Measurements from ENCODE around the gene LRRC36. TPM values are rescaled to one million over a fixed set of nuclear protein-coding genes. Genes with fewer than 3 reads are reported as not detected.
A peak's percentile ranks its signal among the peaks of the same experiment; 100 is the strongest.
"Not testable (repeated sequence)": the region's sequence is repeated elsewhere in the genome, so short reads cannot be mapped to it uniquely, and the experiment has no call there.

Gene LRRC36
- total RNA-seq, 4 donors from 2014 or later = 5.1 TPM; not detected in 3

DNA sequence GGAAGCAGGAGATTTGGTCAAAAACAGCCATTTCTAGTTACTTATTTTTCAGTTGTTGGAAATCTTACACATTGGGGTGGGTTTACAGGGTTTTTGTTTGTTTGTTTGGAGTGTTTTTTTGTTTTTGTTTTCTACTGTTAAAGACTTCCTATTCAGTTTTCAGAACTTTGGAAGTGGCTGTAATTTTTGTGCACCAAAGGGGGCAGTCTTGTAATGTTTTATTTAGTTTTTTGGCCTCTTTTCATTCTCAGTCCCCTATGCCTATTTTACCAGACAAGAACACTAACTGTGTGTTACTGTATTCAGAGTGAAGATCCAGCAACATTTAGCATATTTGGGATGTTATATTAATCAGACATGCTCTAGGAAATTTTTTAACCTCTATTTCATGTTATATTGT is 46.0 kb downstream of the LRRC36 start:
- Histone ChIP-seq H3K36me3 (no peaks in the 10 kb centered on the region), H3K27ac (no peak overlapping the region), H3K27me3 (no peaks in the 10 kb centered on the region), H3K4me1 (peaks cover 0 to 6% (median 0%) of the 10 kb centered on the region in 4 donors), H3K4me3 (no peak overlapping the region), H3K9me3 (no peaks in the 10 kb centered on the region)
- TF ChIP-seq, protein P1, sequence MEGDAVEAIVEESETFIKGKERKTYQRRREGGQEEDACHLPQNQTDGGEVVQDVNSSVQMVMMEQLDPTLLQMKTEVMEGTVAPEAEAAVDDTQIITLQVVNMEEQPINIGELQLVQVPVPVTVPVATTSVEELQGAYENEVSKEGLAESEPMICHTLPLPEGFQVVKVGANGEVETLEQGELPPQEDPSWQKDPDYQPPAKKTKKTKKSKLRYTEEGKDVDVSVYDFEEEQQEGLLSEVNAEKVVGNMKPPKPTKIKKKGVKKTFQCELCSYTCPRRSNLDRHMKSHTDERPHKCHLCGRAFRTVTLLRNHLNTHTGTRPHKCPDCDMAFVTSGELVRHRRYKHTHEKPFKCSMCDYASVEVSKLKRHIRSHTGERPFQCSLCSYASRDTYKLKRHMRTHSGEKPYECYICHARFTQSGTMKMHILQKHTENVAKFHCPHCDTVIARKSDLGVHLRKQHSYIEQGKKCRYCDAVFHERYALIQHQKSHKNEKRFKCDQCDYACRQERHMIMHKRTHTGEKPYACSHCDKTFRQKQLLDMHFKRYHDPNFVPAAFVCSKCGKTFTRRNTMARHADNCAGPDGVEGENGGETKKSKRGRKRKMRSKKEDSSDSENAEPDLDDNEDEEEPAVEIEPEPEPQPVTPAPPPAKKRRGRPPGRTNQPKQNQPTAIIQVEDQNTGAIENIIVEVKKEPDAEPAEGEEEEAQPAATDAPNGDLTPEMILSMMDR (IDR thresholded peaks at IDR 0.05) = peak in 5 of 6 experiments; percentile 13 to 48 (median 35)
- TF ChIP-seq POLR2A (IDR thresholded peaks at IDR 0.05) = no peak
- DNase-seq = no peak

DNA sequence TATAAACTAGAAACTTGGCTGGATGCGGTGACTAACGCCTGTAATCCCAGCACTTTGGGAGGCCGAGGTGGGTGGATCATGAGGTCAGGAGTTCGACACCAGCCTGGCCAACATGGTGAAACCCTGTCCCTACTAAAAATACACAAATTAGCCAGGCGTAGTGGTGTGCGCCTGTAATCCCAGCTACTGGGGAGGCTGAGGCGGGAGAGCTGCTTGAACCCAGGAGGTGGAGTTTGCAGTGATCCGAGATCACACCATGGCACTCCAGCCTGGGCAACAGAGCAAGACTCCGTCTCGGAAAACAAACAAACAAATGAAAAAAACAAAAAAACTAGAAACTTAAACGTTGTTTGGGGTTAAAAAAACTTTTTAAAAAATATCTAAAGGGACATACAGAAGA is 49.4 kb downstream of the LRRC36 start:
- not testable (repeated sequence) for H3K27me3 ChIP-seq, H3K9me3 ChIP-seq, H3K4me1 ChIP-seq, H3K36me3 ChIP-seq, H3K4me3 ChIP-seq, DNase-seq, H3K27ac ChIP-seq

DNA sequence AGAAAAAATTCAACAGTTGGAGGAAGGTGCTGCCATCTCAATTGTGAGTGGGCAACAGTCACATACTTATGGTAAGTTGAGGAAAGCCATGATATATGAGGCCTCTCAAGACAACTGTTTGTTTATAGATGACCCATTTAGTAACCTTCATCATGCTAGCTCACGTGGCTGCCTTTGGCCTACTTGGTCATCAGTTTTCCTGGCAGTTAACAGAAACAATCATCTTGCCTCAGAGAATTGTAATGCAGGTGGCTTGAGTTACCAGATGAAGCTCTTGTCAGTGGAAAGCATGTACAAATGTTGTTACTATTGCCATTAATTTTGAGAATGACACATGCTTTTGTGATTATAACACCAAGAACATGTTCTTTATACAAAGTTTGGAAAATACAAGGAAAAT is 52.0 kb downstream of the LRRC36 start:
- Histone ChIP-seq H3K27me3 (no peaks in the 10 kb centered on the region), H3K4me1 (no peaks in the 10 kb centered on the region), H3K36me3 (no peaks in the 10 kb centered on the region), H3K9me3 (no peaks in the 10 kb centered on the region), H3K27ac (no peak overlapping the region), H3K4me3 (no peak overlapping the region)
- TF ChIP-seq, protein P1 (IDR thresholded peaks at IDR 0.05) = no peak
- no peak for TF ChIP-seq POLR2A (IDR thresholded peaks at IDR 0.05)
- DNase-seq = no peak

DNA sequence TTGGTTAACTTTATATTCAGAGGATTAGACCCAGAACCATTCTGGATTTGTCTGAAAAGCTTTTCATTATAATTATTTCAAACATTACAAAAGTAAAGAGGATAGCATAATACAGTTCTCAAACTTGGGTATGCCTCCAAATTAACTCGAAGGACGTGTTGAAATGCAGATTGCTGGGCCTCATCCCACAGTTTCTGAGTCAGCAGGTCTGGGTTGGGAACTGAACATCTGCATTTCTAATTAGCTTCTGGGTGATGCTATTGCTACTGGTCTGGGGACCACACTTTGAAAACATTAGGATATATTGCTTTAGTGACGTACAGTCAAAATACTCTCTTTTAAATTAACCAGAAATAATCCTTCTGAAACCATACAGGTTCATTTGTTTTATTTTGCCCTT is 56.7 kb downstream of the LRRC36 start:
- no peak overlapping the region for H3K4me3 ChIP-seq
- no peaks in the 10 kb centered on the region for H3K36me3 ChIP-seq
- no peaks in the 10 kb centered on the region for H3K9me3 ChIP-seq
- no peaks in the 10 kb centered on the region for H3K27me3 ChIP-seq
- H3K27ac ChIP-seq = no peak overlapping the region
- no peak for DNase-seq
- TF ChIP-seq, protein P1 (IDR thresholded peaks at IDR 0.05) = no peak
- no peak for TF ChIP-seq POLR2A (IDR thresholded peaks at IDR 0.05)
- H3K4me1 ChIP-seq = no peaks in the 10 kb centered on the region

DNA sequence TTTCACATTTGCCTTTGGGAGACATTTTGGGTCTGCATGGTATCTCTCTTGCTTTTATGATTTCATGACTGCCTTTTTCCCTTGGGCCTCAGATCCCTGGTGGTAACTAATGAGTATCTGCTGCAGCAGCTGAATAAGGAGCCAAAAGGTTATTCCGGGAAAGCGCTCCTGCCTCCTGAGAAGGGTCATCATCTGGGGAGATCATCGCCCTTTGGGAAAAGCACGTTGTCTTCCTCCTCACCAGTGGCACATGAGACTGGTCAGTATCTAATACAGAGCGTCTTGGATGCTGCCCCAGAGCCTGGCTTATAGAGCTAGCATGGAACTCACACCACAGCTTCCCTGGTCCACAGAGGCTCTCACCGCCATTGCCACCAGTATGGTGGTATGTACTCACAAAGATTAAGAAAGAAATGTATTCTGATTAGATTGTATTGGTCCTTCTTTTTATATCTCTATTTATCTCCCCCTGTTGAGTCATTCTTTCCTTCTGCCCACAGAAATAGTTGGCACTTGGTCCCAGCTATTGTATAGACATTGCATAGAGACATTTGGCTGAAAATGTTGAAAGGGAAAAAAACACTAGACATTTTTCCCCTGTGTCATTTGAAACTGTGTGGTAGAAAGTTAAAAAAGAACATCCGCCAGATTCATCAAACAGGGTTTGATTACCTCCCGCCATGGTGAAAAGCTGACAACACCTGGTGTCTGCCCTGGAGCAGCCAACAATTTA is 58.3 kb downstream of the LRRC36 start:
- Histone ChIP-seq H3K27ac (no peak overlapping the region), H3K4me1 (no peaks in the 10 kb centered on the region), H3K27me3 (no peaks in the 10 kb centered on the region), H3K4me3 (no peak overlapping the region), H3K9me3 (no peaks in the 10 kb centered on the region), H3K36me3 (no peaks in the 10 kb centered on the region)
- TF ChIP-seq POLR2A (IDR thresholded peaks at IDR 0.05) = no peak
- TF ChIP-seq, protein P1 (IDR thresholded peaks at IDR 0.05) = no peak
- DNase-seq = peak in 1 of 3 donors; percentile 13

DNA sequence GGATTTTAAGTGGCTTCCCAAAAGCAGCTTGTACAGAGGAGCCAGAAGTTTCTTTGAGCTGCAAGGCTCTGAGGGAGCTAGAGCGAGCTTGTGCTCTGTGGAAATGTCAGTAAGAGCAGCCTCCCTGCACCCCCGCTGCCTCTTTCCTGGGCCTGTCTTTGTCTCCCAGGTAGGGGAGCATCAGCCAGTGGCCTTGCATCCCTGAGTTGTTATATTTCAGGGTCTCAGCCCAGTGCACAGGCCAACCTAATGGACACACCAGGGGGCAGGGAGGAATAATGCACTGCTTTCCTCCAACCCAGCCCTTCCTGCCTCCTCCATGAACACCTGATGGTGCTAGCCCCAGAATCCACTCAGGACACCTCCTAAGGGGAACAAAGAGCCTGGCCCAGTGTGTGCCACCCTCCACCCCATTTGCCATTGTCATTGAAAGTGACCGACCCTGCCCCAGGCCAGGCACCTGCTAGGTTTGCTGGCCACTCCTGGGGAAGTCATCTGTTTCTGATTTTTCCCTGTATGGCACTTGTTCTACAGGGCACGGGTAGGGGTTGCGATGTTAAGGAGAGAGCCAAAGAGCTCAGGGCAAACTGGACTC is 60.3 kb downstream of the LRRC36 start:
- H3K9me3 ChIP-seq = no peaks in the 10 kb centered on the region
- no peaks in the 10 kb centered on the region for H3K36me3 ChIP-seq
- H3K27me3 ChIP-seq = no peaks in the 10 kb centered on the region
- peaks cover 0 to 12% (median 0%) of the 10 kb centered on the region in 4 donors for H3K4me1 ChIP-seq
- TF ChIP-seq POLR2A (IDR thresholded peaks at IDR 0.05) = no peak
- TF ChIP-seq, protein P1 (IDR thresholded peaks at IDR 0.05) = no peak
- peak in 1 of 3 donors; percentile 41 for DNase-seq
- no peak overlapping the region for H3K4me3 ChIP-seq
- H3K27ac ChIP-seq = no peak overlapping the region
